ENCODE results near the gene BMP5. TPM values are rescaled to one million over a fixed set of nuclear protein-coding genes. Genes with fewer than 3 reads are reported as not detected.

The BMP5 gene
- polyA plus RNA-seq, 4 donors = 1.8 to 3.6 (median 3.0) TPM

- no peak for DNase-seq (ENCODE audit: low read depth in 4 of 4, low spot score in 3 of 4)
These were observed 1.1 kb downstream of the BMP5 start for GRCh38 chr6:55874316-55874715.

GRCh38 chr6:55872866-55873265 lies 2.5 kb downstream of the BMP5 start:
- no peak for DNase-seq (ENCODE audit: low read depth in 4 of 4, low spot score in 3 of 4)

- DNase-seq (ENCODE audit: low read depth in 4 of 4, low spot score in 3 of 4) = no peak
These were observed 5.1 kb downstream of the BMP5 start for GRCh38 chr6:55870181-55870813.

- no peak for DNase-seq (ENCODE audit: low read depth in 4 of 4, low spot score in 3 of 4)
These were observed 5.7 kb downstream of the BMP5 start for GRCh38 chr6:55869674-55870073.

GRCh38 chr6:55868771-55869479 lies 6.5 kb downstream of the BMP5 start:
- DNase-seq (ENCODE audit: low read depth in 4 of 4, low spot score in 3 of 4) = no peak

GRCh38 chr6:55868176-55868575 lies 7.2 kb downstream of the BMP5 start:
- DNase-seq (ENCODE audit: low read depth in 4 of 4, low spot score in 3 of 4) = no peak

GRCh38 chr6:55866128-55866527 lies 9.3 kb downstream of the BMP5 start:
- no peak for DNase-seq (ENCODE audit: low read depth in 4 of 4, low spot score in 3 of 4)

GRCh38 chr6:55853008-55854001 lies 22.1 kb downstream of the BMP5 start:
- DNase-seq (ENCODE audit: low read depth in 4 of 4, low spot score in 3 of 4) = no peak

- no peak for DNase-seq (ENCODE audit: low read depth in 4 of 4, low spot score in 3 of 4)
These were observed 34.0 kb downstream of the BMP5 start for GRCh38 chr6:55841341-55841740.

- DNase-seq (ENCODE audit: low read depth in 4 of 4, low spot score in 3 of 4) = no peak
These were observed 36.3 kb downstream of the BMP5 start for GRCh38 chr6:55839080-55839479.

GRCh38 chr6:55836945-55837344 lies 38.4 kb downstream of the BMP5 start:
- DNase-seq (ENCODE audit: low read depth in 4 of 4, low spot score in 3 of 4) = no peak

- no peak for DNase-seq (ENCODE audit: low read depth in 4 of 4, low spot score in 3 of 4)
These were observed 38.9 kb downstream of the BMP5 start for GRCh38 chr6:55836481-55836880.

GRCh38 chr6:55835220-55835619 lies 40.2 kb downstream of the BMP5 start:
- no peak for DNase-seq (ENCODE audit: low read depth in 4 of 4, low spot score in 3 of 4)

GRCh38 chr6:55833284-55833683 lies 42.1 kb downstream of the BMP5 start:
- DNase-seq (ENCODE audit: low read depth in 4 of 4, low spot score in 3 of 4) = no peak

GRCh38 chr6:55827818-55828522 lies 47.4 kb downstream of the BMP5 start:
- no peak for DNase-seq (ENCODE audit: low read depth in 4 of 4, low spot score in 3 of 4)

- DNase-seq (ENCODE audit: low read depth in 4 of 4, low spot score in 3 of 4) = no peak
These were observed 48.4 kb downstream of the BMP5 start for GRCh38 chr6:55826941-55827340.

GRCh38 chr6:55825402-55826051 lies 49.9 kb downstream of the BMP5 start:
- peak; percentile 10 to 20 (median 16) for DNase-seq (ENCODE audit: low read depth in 4 of 4, low spot score in 3 of 4)

- no peak for DNase-seq (ENCODE audit: low read depth in 4 of 4, low spot score in 3 of 4)
These were observed 52.6 kb downstream of the BMP5 start for GRCh38 chr6:55822815-55823214.

GRCh38 chr6:55822005-55822404 lies 53.4 kb downstream of the BMP5 start:
- no peak for DNase-seq (ENCODE audit: low read depth in 4 of 4, low spot score in 3 of 4)

- DNase-seq (ENCODE audit: low read depth in 4 of 4, low spot score in 3 of 4) = no peak
These were observed 54.7 kb downstream of the BMP5 start for GRCh38 chr6:55820696-55821095.

Measured in left renal pelvis (tissue), 4 donors.